K562 (cell line): Measurements from ENCODE around the gene RBFA. TPM values are rescaled to one million over a fixed set of nuclear protein-coding genes. Genes with fewer than 3 reads are reported as not detected.

Source experiments
- ASH1L ChIP-seq: fragments of 450-650 bp; IDR thresholded peaks from 2 replicates; pipeline ENCODE4 v1.6.1; 2018; ENCODE audit warnings: borderline replicate concordance, mild to moderate bottlenecking, low read depth; ENCODE audit not compliant: partially characterized antibody
- CHCHD3 ChIP-seq: fragments of 250-450 bp; sonication (Bioruptor Pico); IDR thresholded peaks from 2 replicates; pipeline ENCODE4 v2.1.2; 2022; ENCODE audit warnings: mild to moderate bottlenecking
- ESRRA ChIP-seq: fragments of 450-650 bp; IDR thresholded peaks from 2 replicates; pipeline ENCODE4 v1.6.1; 2014; ENCODE audit warnings: low read depth, mild to moderate bottlenecking, moderate library complexity, borderline replicate concordance
- FOXJ2 ChIP-seq: fragments of 200-800 bp; sonication (Bioruptor generic); IDR thresholded peaks from 2 replicates; pipeline ENCODE4 v1.6.1; 2016; ENCODE audit warnings: missing genetic modification characterization, missing compliant biosample characterization
- HDAC1 ChIP-seq, 2 experiments: fragments of 450-650 bp; IDR thresholded peaks; 2 replicates each; pipeline ENCODE4 v1.6.1; 2016 to 2017; ENCODE audit warnings: inconsistent platforms in 1 of 2, mild to moderate bottlenecking in 1 of 2, moderate library complexity in 1 of 2
- HNRNPLL ChIP-seq: fragments of 200-400 bp; formaldehyde crosslinking; IDR thresholded peaks from 2 replicates; pipeline ENCODE4 v1.6.1; 2017; ENCODE audit warnings: low read length, low read depth, mild to moderate bottlenecking; ENCODE audit not compliant: poor library complexity, severe bottlenecking
- KDM2B ChIP-seq: fragments of 250-450 bp; sonication (Bioruptor Pico); IDR thresholded peaks from 2 replicates; pipeline ENCODE4 v1.8.0; 2021; ENCODE audit warnings: mild to moderate bottlenecking, moderate library complexity
- KLF16 ChIP-seq: IDR thresholded peaks from 2 replicates; pipeline ENCODE4 v1.6.1; 2016; ENCODE audit warnings: antibody characterized with exemption
- LCOR ChIP-seq: sonication (generic); formaldehyde crosslinking; IDR thresholded peaks from 2 replicates; pipeline ENCODE4 v1.8.0; 2022; ENCODE audit warnings: mild to moderate bottlenecking, missing genetic modification reagents
- MAX ChIP-seq: sonication (generic); formaldehyde crosslinking; IDR thresholded peaks from 2 replicates; pipeline ENCODE4 v1.9.0; 2022; ENCODE audit warnings: mild to moderate bottlenecking, missing genetic modification reagents
- MTA1 ChIP-seq: fragments of 450-650 bp; IDR thresholded peaks from 2 replicates; pipeline ENCODE4 v1.6.1; 2017; ENCODE audit warnings: borderline replicate concordance
- MTA2 ChIP-seq: fragments of 450-650 bp; IDR thresholded peaks from 2 replicates; pipeline ENCODE4 v1.6.1; 2016; ENCODE audit warnings: low read depth
- NFXL1 ChIP-seq: fragments of 450-650 bp; formaldehyde crosslinking; IDR thresholded peaks from 2 replicates; pipeline ENCODE4 v1.4.0; 2021; ENCODE audit warnings: mild to moderate bottlenecking
- POU5F1 ChIP-seq: fragments of 150-350 bp; IDR thresholded peaks from 2 replicates; pipeline ENCODE4 v1.6.1; 2014; ENCODE audit warnings: borderline replicate concordance, low read length, low read depth, mild to moderate bottlenecking; ENCODE audit not compliant: partially characterized antibody
- PRPF4 ChIP-seq: fragments of 200-400 bp; formaldehyde crosslinking; IDR thresholded peaks from one replicate; pipeline ENCODE4 v1.6.1; 2017; ENCODE audit warnings: low read length, low read depth, mild to moderate bottlenecking; ENCODE audit not compliant: insufficient read depth, poor library complexity, severe bottlenecking
- SRSF1 ChIP-seq: fragments of 200-400 bp; formaldehyde crosslinking; IDR thresholded peaks from 2 replicates; pipeline ENCODE4 v1.6.1; 2017; ENCODE audit warnings: mild to moderate bottlenecking, low read depth, low read length, moderate library complexity
- TAL1 ChIP-seq: fragments of 450-650 bp; IDR thresholded peaks from 2 replicates; pipeline ENCODE4 v1.6.1; 2016; ENCODE audit warnings: mild to moderate bottlenecking
- TEAD4 ChIP-seq, 2 experiments: sonication (generic) in 1 of 2; formaldehyde crosslinking in 1 of 2; IDR thresholded peaks; 2 replicates each; pipeline versions ENCODE4 v1.6.1 to v1.8.0; 2012 to 2022; ENCODE audit warnings: borderline replicate concordance in 1 of 2, inconsistent platforms in 1 of 2, low read length in 1 of 2, mild to moderate bottlenecking in 1 of 2, missing genetic modification reagents in 1 of 2
- ZFX ChIP-seq: sonication (generic); formaldehyde crosslinking; IDR thresholded peaks from 2 replicates; pipeline ENCODE4 v1.8.0; 2022; ENCODE audit warnings: mild to moderate bottlenecking, missing genetic modification reagents, moderate library complexity
- ZNF280A ChIP-seq: fragments of 450-650 bp; IDR thresholded peaks from 2 replicates; pipeline ENCODE4 v1.6.1; 2018; ENCODE audit warnings: mild to moderate bottlenecking, low read depth; ENCODE audit not compliant: partially characterized antibody
- ZNF586 ChIP-seq: fragments of 450-650 bp; formaldehyde crosslinking; conservative IDR thresholded peaks from 2 replicates; pipeline ENCODE4 v1.4.0; 2020; ENCODE audit warnings: mild to moderate bottlenecking, moderate library complexity
- ZNF780A ChIP-seq: fragments of 250-450 bp; sonication (Bioruptor Pico); IDR thresholded peaks from 2 replicates; pipeline ENCODE4 v1.5.0; 2021; ENCODE audit warnings: mild to moderate bottlenecking
- polyA plus RNA-seq, 8 experiments: library from polyadenylated mRNA; depleted of rRNA in 4 of 8; stranded (reverse) in 5 of 8; unstranded in 3 of 8; fragments of >200 nt; fragmentation: Nextera tagmentation in 2 of 8; fragmentation: Illumina TruSeq in 1 of 8; extraction: Ambion mirVana in 2 of 8; extraction: Trizol in 1 of 8; gene quantifications; 2 replicates each; pipeline versions ENCODE4 v1.2.1 to v1.2.3, GENCODE V29; 2011 to 2014; ENCODE audit warnings: inconsistent platforms in 1 of 8, missing spikeins in 1 of 8
- total RNA-seq, 7 experiments: library from RNA; depleted of rRNA in 6 of 7; stranded (reverse); fragments of >200 nt in 6 of 7; fragmentation: Illumina TruSeq in 2 of 7; extraction: Trizol in 2 of 7; gene quantifications; 2 replicates each; pipeline versions ENCODE4 v1.2.1 to v1.2.3, GENCODE V29; 2011 to 2021; ENCODE audit warnings: low replicate concordance in 1 of 7
- TF ChIP-seq, protein P1 (sequence below): fragments of 450-650 bp; IDR thresholded peaks from 2 replicates; pipeline ENCODE4 v1.6.1; 2018; ENCODE audit not compliant: partially characterized antibody
- TF ChIP-seq, protein P2 (sequence below), 2 experiments: fragments of 450-650 bp in 1 of 2; sonication (generic) in 1 of 2; formaldehyde crosslinking; conservative IDR thresholded peaks; 2 replicates each; pipeline versions ENCODE4 v1.4.0 to v1.8.1; 2020 to 2022; ENCODE audit warnings: mild to moderate bottlenecking in 1 of 2, missing genetic modification reagents in 1 of 2

Gene RBFA
- total and polyA plus RNA-seq, 9 of the 15 experiments (the other 6 are each of a cell fraction or from before 2014, with no cell fraction given) = 3.4 to 41.9 (median 25.8) TPM

DNA sequence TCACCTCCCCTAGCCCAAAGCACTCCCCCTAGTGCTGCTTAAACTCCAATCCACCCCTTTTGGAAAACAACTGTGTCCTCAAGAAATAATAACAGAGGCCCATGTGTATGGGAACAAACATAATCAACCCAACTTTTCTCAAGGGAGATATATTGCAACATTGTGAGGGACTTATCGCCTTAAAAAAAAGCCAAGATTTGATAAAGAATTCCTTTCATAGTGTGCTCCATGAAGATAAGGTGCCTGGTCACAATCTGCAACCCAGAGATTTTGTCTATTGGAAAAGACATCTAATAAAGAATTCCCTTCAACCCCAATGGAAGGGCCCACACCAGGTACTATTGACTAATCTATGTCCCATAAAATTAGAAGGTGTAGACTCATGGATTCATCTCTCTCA is 4.5 kb upstream of the RBFA start (continued):
- TF ChIP-seq PRPF4 = no peak
- TF ChIP-seq, protein P1, sequence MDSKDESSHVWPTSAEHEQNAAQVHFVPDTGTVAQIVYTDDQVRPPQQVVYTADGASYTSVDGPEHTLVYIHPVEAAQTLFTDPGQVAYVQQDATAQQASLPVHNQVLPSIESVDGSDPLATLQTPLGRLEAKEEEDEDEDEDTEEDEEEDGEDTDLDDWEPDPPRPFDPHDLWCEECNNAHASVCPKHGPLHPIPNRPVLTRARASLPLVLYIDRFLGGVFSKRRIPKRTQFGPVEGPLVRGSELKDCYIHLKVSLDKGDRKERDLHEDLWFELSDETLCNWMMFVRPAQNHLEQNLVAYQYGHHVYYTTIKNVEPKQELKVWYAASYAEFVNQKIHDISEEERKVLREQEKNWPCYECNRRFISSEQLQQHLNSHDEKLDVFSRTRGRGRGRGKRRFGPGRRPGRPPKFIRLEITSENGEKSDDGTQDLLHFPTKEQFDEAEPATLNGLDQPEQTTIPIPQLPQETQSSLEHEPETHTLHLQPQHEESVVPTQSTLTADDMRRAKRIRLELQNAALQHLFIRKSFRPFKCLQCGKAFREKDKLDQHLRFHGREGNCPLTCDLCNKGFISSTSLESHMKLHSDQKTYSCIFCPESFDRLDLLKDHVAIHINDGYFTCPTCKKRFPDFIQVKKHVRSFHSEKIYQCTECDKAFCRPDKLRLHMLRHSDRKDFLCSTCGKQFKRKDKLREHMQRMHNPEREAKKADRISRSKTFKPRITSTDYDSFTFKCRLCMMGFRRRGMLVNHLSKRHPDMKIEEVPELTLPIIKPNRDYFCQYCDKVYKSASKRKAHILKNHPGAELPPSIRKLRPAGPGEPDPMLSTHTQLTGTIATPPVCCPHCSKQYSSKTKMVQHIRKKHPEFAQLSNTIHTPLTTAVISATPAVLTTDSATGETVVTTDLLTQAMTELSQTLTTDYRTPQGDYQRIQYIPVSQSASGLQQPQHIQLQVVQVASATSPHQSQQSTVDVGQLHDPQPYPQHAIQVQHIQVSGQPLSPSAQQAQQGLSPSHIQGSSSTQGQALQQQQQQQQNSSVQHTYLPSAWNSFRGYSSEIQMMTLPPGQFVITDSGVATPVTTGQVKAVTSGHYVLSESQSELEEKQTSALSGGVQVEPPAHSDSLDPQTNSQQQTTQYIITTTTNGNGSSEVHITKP = no peak
- no peak for TF ChIP-seq MAX (CRISPR knock-in tag)
- TF ChIP-seq LCOR (CRISPR knock-in tag) = no peak
- no peak for TF ChIP-seq HDAC1 (IDR thresholded peaks at IDR 0.05)
- no peak for TF ChIP-seq SRSF1
- TF ChIP-seq MTA1 = no peak
- 0 out of 2 replicates have a peak, but pooled peaks have one; percentile 17 for TF ChIP-seq KLF16
- no peak for TF ChIP-seq ZNF280A
- no peak for TF ChIP-seq CHCHD3 (CRISPR knock-in tag)
- no peak for TF ChIP-seq ZFX
- no peak for TF ChIP-seq ZNF780A (CRISPR knock-in tag)
- no peak for TF ChIP-seq HNRNPLL
- TF ChIP-seq ASH1L = no peak
- TF ChIP-seq MTA2 = peak; percentile 28; the same call in 1 of the 2 replicates
- TF ChIP-seq KDM2B = no peak
- TF ChIP-seq FOXJ2 = peak; percentile 53; the same call in 1 of the 2 replicates
- no peak for TF ChIP-seq ZNF586
- no peak for TF ChIP-seq POU5F1
- peak; percentile 79 for TF ChIP-seq TAL1
- peak; percentile 84 for TF ChIP-seq TEAD4 (IDR thresholded peaks at IDR 0.05; ENCODE audit: low read length)
- no peak for TF ChIP-seq TEAD4 (CRISPR knock-in tag; IDR thresholded peaks at IDR 0.05; ENCODE audit: borderline replicate concordance)
- no peak for TF ChIP-seq ESRRA
- TF ChIP-seq NFXL1 (CRISPR knock-in tag) = no peak
- TF ChIP-seq, protein P2, sequence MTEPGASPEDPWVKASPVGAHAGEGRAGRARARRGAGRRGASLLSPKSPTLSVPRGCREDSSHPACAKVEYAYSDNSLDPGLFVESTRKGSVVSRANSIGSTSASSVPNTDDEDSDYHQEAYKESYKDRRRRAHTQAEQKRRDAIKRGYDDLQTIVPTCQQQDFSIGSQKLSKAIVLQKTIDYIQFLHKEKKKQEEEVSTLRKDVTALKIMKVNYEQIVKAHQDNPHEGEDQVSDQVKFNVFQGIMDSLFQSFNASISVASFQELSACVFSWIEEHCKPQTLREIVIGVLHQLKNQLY (CRISPR knock-in tag; conservative IDR thresholded peaks at IDR 0.05) = no peak
